PC-3 (cell line): ENCODE data around the gene SRGAP2B.
"Not testable (repeated sequence)": the region's sequence is repeated elsewhere in the genome, so short reads cannot be mapped to it uniquely, and the experiment has no call there.

ENCODE experiments used
- CTCF ChIP-seq: fragments of 300-600 bp; sonication (generic); conservative IDR thresholded peaks from 2 replicates; pipeline ENCODE4 v1.5.1; 2017; ENCODE audit warnings: antibody characterized with exemption, low read depth, mild to moderate bottlenecking, low read length
- EZH2phosphoT487 ChIP-seq: fragments of 300-600 bp; sonication (generic); IDR thresholded peaks from 2 replicates; pipeline ENCODE4 v1.6.1; 2018; ENCODE audit warnings: mild to moderate bottlenecking, antibody characterized with exemption, low read length, borderline replicate concordance

- TF ChIP-seq CTCF, EZH2phosphoT487: not testable (repeated sequence)
Measured at GRCh38 chr1:145144264-145144913, 49.3 kb upstream of the SRGAP2B start.
